OCI-LY3 (cell line): ENCODE measurements around the gene ACP6.

Experiments
- H2AFZ ChIP-seq: fragments of 200-600, 300-600 bp; shearing (Covaris generic); 2 replicates; pipeline ENCODE4 v1.6.0; 2014; ENCODE audit warnings: antibody characterized with exemption, low read depth, low read length
- H3K27ac ChIP-seq: fragments of 200-600, 300-600 bp; sonication (generic); 2 replicates; pipeline ENCODE4 v1.5.1; 2014; ENCODE audit warnings: mild to moderate bottlenecking, low read length, moderate library complexity, mixed read lengths
- H3K27me3 ChIP-seq: fragments of 200-600, 300-600 bp; sonication (generic); 2 replicates; pipeline ENCODE4 v1.6.1; 2014; ENCODE audit warnings: low read depth, low read length, mixed read lengths
- H3K36me3 ChIP-seq: fragments of 200-600, 300-600 bp; sonication (generic); replicated peaks from 2 replicates; pipeline ENCODE3; 2014; ENCODE audit warnings: low read depth, low read length, mixed read lengths
- H3K4me1 ChIP-seq: fragments of 300-600, 200-600 bp; sonication (generic); 2 replicates; pipeline ENCODE4 v1.6.1; 2014; ENCODE audit warnings: low read length, mixed read lengths
- H3K4me2 ChIP-seq: fragments of 200-600, 300-600 bp; sonication (generic); 2 replicates; pipeline ENCODE4 v1.6.1; 2014; ENCODE audit warnings: low read length, mixed read lengths
- H3K4me3 ChIP-seq: fragments of 300-600, 200-600 bp; sonication (generic); 2 replicates; pipeline ENCODE4 v1.5.1; 2014; ENCODE audit warnings: antibody characterized with exemption, mild to moderate bottlenecking, low read length, moderate library complexity
- H3K79me2 ChIP-seq: fragments of 300-600, 200-600 bp; shearing (Covaris generic); 2 replicates; pipeline ENCODE4 v1.6.1; 2014; ENCODE audit warnings: mild to moderate bottlenecking, low read length, mixed read lengths
- H3K9ac ChIP-seq: fragments of 300-600, 200-600 bp; shearing (Covaris generic); 2 replicates; pipeline ENCODE4 v1.6.0; 2014; ENCODE audit warnings: mild to moderate bottlenecking, low read length, moderate library complexity
- H3K9me3 ChIP-seq: fragments of 200-600, 300-600 bp; shearing (Covaris generic); 2 replicates; pipeline ENCODE4 v1.6.1; 2014; ENCODE audit warnings: low read length, mixed read lengths; ENCODE audit not compliant: insufficient read depth
- H4K20me1 ChIP-seq: fragments of 200-600, 300-600 bp; sonication (generic); 2 replicates; pipeline ENCODE4 v1.6.1; 2016; ENCODE audit warnings: low read length, mixed read lengths; ENCODE audit not compliant: insufficient read depth
- EZH2phosphoT487 ChIP-seq: fragments of 200-600 bp; shearing (Covaris generic); IDR thresholded peaks from 2 replicates; pipeline ENCODE4 v1.6.1; 2018; ENCODE audit warnings: antibody characterized with exemption, mixed run types, low read depth
- TF ChIP-seq, protein P1 (sequence below): fragments of 200-600, 300-600 bp; sonication (generic); IDR thresholded peaks from 2 replicates; pipeline ENCODE4 v1.5.1; 2014; ENCODE audit warnings: antibody characterized with exemption, low read length, low read depth

Gene ACP6

DNA sequence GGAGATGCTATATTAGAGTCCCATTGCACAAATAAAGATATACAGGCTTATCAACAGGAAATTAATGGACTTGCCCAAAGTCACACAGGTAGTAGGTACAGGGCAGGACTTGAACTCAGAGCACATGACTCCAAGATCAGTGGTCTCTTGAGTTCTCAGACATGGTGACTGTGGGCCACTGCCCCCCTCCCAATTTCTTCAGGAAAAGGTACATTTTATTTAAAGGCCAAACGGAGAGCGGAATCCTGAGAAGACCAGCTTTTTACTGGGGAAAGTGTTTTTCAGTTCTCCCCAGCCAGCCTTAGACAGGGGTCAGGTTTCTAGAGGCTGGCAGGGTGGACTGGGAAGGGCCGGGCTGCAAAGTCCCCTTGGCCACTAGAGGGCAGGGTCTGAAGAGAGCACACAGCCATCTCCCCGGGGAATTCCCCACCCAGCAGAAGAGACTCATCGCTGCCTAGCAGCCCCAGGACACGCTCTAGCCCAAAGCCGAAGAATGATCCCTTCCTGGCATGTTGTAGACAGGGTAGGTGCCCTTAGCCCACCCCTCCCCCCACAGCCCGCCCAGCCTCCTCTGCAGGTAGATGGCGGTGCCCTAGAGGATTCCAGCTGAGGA lies 29.7 kb downstream of the ACP6 start:
- Histone ChIP-seq H3K36me3 (no peaks in the 10 kb centered on the region), H3K9ac (no peak overlapping the region), H3K4me2 (peak overlapping the region; percentile 78)

DNA sequence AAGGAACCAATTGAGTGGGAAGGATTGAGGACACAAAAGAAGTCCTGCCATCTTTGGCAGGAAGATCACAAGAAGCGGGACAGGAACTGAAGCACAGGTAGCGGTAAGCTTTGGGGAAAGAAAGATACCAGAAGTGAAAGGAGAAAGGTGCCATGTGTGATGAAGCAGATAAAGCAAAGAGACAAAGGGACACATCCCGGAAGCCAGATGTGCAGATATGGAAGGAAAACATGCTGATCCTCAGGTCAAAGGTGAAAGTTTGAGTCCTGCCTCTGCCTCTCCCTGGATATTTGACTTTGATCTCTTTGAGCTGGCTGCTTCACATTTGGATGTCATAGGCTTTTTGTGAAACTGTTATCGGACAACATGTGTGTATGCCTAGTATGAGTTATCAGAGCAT lies 34.0 kb downstream of the ACP6 start:
- Histone ChIP-seq H3K4me3 (no peak overlapping the region), H3K4me1 (peaks cover 5% of the 10 kb centered on the region), H3K27me3 (no peaks in the 10 kb centered on the region), H4K20me1 (no peaks in the 10 kb centered on the region), H3K27ac (no peak overlapping the region), H2AFZ (no peak overlapping the region), H3K9ac (no peak overlapping the region), H3K9me3 (no peaks in the 10 kb centered on the region), H3K36me3 (no peaks in the 10 kb centered on the region), H3K4me2 (no peak overlapping the region), H3K79me2 (no peaks in the 10 kb centered on the region)
- TF ChIP-seq EZH2phosphoT487: no peak
- TF ChIP-seq, protein P1, sequence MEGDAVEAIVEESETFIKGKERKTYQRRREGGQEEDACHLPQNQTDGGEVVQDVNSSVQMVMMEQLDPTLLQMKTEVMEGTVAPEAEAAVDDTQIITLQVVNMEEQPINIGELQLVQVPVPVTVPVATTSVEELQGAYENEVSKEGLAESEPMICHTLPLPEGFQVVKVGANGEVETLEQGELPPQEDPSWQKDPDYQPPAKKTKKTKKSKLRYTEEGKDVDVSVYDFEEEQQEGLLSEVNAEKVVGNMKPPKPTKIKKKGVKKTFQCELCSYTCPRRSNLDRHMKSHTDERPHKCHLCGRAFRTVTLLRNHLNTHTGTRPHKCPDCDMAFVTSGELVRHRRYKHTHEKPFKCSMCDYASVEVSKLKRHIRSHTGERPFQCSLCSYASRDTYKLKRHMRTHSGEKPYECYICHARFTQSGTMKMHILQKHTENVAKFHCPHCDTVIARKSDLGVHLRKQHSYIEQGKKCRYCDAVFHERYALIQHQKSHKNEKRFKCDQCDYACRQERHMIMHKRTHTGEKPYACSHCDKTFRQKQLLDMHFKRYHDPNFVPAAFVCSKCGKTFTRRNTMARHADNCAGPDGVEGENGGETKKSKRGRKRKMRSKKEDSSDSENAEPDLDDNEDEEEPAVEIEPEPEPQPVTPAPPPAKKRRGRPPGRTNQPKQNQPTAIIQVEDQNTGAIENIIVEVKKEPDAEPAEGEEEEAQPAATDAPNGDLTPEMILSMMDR: no peak

More for the DNA sequence above, 29.7 kb downstream of the ACP6 start:
- TF ChIP-seq EZH2phosphoT487: no peak
- TF ChIP-seq, protein P1: peak; percentile 91
- Histone ChIP-seq H4K20me1 (no peaks in the 10 kb centered on the region), H2AFZ (peak overlapping the region; percentile 36; the same call in 1 of the 2 replicates), H3K9me3 (no peaks in the 10 kb centered on the region), H3K27me3 (no peaks in the 10 kb centered on the region), H3K4me1 (peaks cover 10% of the 10 kb centered on the region), H3K4me3 (peak overlapping the region; percentile 62), H3K27ac (no peak overlapping the region), H3K79me2 (no peaks in the 10 kb centered on the region)

DNA sequence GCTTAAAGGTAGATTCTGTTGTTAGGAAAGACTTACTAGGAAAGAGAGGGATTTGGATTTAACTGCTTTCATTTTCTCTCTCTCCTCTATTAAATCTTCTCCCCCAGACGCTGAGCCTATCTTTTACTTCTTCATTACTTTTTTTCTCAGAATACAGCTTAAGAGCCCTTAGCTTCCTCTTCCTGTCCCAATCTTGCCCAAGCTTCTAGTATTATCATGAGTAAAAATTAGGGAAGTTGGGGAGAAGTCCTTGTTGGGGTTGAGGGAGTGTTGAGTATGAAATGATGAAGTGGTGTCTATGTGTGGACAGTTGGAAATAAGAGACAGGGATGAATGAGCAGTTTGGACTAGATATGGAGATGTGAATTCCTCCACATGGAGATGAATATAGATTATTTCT lies 35.0 kb downstream of the ACP6 start:
- H3K4me3 ChIP-seq: no peak overlapping the region
- no peak overlapping the region for H3K9ac ChIP-seq
- no peaks in the 10 kb centered on the region for H3K4me1 ChIP-seq
- no peak overlapping the region for H2AFZ ChIP-seq
- no peak overlapping the region for H3K4me2 ChIP-seq
- H3K79me2 ChIP-seq: no peaks in the 10 kb centered on the region
- H3K9me3 ChIP-seq: no peaks in the 10 kb centered on the region
- no peak overlapping the region for H3K27ac ChIP-seq
- no peaks in the 10 kb centered on the region for H3K27me3 ChIP-seq
- no peaks in the 10 kb centered on the region for H4K20me1 ChIP-seq
- no peak for TF ChIP-seq EZH2phosphoT487
- TF ChIP-seq, protein P1: no peak
- H3K36me3 ChIP-seq: no peaks in the 10 kb centered on the region

DNA sequence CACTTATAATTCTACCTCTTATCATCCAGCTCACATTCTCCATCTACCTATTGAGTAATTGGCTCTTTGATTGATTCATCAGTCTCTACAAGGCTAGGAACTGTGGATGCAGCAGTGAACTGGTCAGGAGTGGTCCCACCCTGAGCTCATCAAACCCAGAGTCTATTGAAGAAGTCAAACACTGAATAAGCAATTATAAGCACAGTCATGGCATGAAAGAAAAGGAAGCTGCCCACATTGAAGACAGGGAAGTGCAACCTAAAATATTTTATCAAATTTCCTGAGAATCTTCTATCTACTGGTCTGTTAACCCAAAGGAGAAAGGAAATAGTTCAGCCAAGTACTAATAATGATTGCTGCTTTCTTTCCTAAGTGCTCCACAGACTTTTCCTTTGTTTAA lies 35.7 kb downstream of the ACP6 start:
- Histone ChIP-seq H3K79me2 (no peaks in the 10 kb centered on the region), H3K4me2 (no peak overlapping the region), H4K20me1 (no peaks in the 10 kb centered on the region), H3K9ac (no peak overlapping the region), H3K27me3 (no peaks in the 10 kb centered on the region), H2AFZ (no peak overlapping the region), H3K4me3 (no peak overlapping the region), H3K9me3 (no peaks in the 10 kb centered on the region), H3K27ac (no peak overlapping the region), H3K4me1 (no peaks in the 10 kb centered on the region), H3K36me3 (no peaks in the 10 kb centered on the region)
- TF ChIP-seq, protein P1: no peak
- TF ChIP-seq EZH2phosphoT487: no peak
